HG03025 (cell line): ENCODE results near the gene ACTN4.

Source experiments
- ATAC-seq: cut with Tn5 transposase; IDR thresholded peaks from one replicate; pipeline ENCODE4 v1.9.1; 2021; ENCODE audit warnings: mild to moderate bottlenecking, moderate library complexity; ENCODE audit not compliant: unreplicated experiment, low FRiP score

ACTN4 gene

GRCh38 chr19:38692458-38693379, 45.3 kb downstream of the ACTN4 start:
- no peak for ATAC-seq

- no peak for ATAC-seq
Measured at GRCh38 chr19:38693380-38694223, 46.2 kb downstream of the ACTN4 start.

GRCh38 chr19:38695317-38695683, 47.9 kb downstream of the ACTN4 start:
- ATAC-seq: no peak

- no peak for ATAC-seq
Measured at GRCh38 chr19:38695832-38696728, 48.6 kb downstream of the ACTN4 start.

- no peak for ATAC-seq
Measured at GRCh38 chr19:38696729-38697055, 49.2 kb downstream of the ACTN4 start.

GRCh38 chr19:38697197-38697596, 49.7 kb downstream of the ACTN4 start:
- ATAC-seq: no peak

GRCh38 chr19:38697641-38698071, 50.2 kb downstream of the ACTN4 start:
- no peak for ATAC-seq

GRCh38 chr19:38698225-38699026, 51.0 kb downstream of the ACTN4 start:
- no peak for ATAC-seq

- ATAC-seq: no peak
Measured at GRCh38 chr19:38699027-38699346, 51.5 kb downstream of the ACTN4 start.

- ATAC-seq: no peak
Measured at GRCh38 chr19:38699647-38700349, 52.3 kb downstream of the ACTN4 start.

GRCh38 chr19:38700350-38700901, 53.0 kb downstream of the ACTN4 start:
- ATAC-seq: no peak

GRCh38 chr19:38700902-38701454, 53.5 kb downstream of the ACTN4 start:
- no peak for ATAC-seq

GRCh38 chr19:38701455-38702063, 54.1 kb downstream of the ACTN4 start:
- ATAC-seq: no peak

GRCh38 chr19:38702278-38702677, 54.8 kb downstream of the ACTN4 start:
- no peak for ATAC-seq

- no peak for ATAC-seq
Measured at GRCh38 chr19:38703509-38703908, 56.1 kb downstream of the ACTN4 start.

GRCh38 chr19:38704488-38705026, 57.1 kb downstream of the ACTN4 start:
- no peak for ATAC-seq

- ATAC-seq: no peak
Measured at GRCh38 chr19:38705197-38706019, 58.0 kb downstream of the ACTN4 start.
